GM19467 (cell line): ENCODE results near the gene SCAANT1.

ENCODE experiments used
- ATAC-seq: cut with Tn5 transposase; IDR thresholded peaks from one replicate; pipeline ENCODE4 v1.9.1; 2021; ENCODE audit warnings: mild to moderate bottlenecking, moderate library complexity; ENCODE audit not compliant: unreplicated experiment

SCAANT1 gene

DNA sequence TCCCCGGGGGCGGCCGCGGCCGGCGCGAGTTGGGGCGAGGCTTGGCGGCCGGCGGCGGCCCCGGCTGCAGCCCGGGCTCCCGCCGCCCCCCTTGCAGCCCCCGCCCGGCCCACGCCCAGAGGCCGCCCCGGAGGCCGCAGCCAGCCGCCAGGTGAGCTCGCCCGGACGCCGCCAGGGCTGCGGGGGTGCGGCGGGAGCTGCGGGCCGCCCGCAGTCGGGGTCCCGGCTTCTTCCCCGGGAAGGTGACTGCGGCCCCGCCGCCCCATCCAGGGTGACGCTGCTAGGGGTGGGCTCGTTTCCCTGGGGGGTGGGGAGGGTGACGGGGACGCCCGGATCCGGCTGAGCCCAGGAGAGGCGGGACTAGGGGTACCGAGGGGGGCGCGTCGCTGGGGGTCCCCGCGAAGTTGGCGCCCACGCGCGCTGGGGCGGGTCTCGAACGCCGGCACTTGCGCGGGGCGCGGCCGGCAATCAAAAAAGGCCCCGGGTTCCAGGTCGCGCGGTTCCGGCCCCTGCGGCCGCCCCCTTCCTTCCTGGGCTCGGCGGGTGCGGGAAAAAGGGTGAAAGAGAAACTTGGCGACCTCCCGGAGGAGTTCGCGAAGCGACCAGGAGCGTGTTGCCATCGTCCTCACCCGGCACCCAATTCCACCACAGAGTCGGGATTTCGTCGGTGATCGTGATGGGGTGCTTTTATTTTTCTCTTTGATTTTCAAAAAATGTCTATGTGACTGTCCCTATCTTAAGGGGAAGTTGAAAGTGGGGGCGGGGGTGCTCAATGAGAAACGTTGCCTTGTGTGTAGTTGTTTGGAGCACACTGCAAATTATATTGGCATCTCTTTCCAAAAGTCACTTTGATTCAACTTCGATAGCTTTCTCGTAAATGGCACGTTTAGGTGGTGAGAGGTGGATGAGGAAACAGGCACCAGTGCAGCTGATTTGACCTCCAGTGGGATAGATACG lies 47.9 kb downstream of the SCAANT1 start:
- ATAC-seq: peak; percentile 46

DNA sequence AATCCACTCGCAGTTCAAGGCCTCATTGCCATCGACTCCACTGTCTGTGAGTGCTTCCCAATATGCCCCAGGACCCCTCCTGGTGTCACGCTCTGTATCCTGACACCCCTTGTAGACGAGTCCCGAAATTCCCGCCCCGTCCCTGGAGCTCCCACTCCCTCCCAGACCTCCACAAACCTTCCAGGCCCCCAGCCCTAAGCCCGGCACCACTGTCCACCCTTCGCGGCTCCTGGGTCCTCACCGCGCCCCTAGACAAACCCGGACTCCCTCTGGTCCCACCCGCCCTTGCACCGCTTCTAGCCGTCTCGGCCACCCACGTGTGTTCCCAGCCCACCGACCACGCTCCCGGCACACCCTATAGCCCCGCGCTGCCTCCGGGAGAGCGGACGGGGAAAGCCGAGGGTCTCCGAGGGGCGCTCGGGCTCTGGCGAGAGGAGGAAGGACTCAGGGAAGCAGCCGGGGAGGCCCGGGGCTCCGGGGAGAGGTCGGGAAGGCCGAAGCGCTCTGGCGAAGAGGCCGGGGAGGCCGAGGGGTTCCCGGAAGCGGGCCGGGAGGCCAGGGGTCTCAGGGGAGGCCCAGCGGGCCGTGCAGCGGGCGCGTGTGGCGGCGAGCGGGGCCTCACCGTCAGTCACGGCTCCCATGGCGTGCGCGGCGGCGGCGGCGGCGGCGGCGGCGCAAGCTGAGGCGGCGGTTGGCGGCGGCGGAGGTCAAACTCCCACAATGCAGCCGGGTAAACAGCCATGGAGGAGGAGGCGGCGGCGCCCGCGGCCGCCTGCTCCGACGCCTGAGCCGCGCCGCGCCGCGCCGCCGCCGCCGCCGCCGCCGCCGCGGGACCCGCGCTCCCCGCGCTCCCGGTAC lies 48.8 kb downstream of the SCAANT1 start, which contains the start of the genes ATXN7 and THOC7:
ATXN7 (plus strand) TSS at position 718 of the 858 bp plus-strand sequence. CDS start 48,732 bp downstream, outside the sequence.
THOC7 (minus strand) TSS at position 656 of the 858 bp plus-strand sequence; CDS start at position 641, 15 bp downstream.
- peak; percentile 59 for ATAC-seq

GRCh38 chr3:63862804-63863149 lies 49.4 kb downstream of the SCAANT1 start:
- ATAC-seq: peak; percentile 1
